Panc1 (cell line): Measurements from ENCODE around the gene CIAO3.

Source experiments
- POLR2AphosphoS5 ChIP-seq: IDR thresholded peaks from 2 replicates; pipeline ENCODE4 v1.6.1; 2012; ENCODE audit warnings: mild to moderate bottlenecking, low read depth, low read length, moderate library complexity
- REST ChIP-seq, 2 experiments: IDR thresholded peaks; 2 replicates each; pipeline ENCODE4 v1.6.1; 2011 to 2012; ENCODE audit warnings: low read depth in 2 of 2, control low read depth in 1 of 2, low read length in 1 of 2, mild to moderate bottlenecking in 1 of 2, moderate library complexity in 1 of 2; ENCODE audit not compliant: insufficient read depth in 1 of 2
- TCF7L2 ChIP-seq: IDR thresholded peaks from 2 replicates; pipeline ENCODE4 v1.6.1; 2011; ENCODE audit warnings: mild to moderate bottlenecking, low read depth, low read length, inconsistent platforms
- TF ChIP-seq, protein P1 (sequence below): fragments of 450-650 bp; IDR thresholded peaks from 2 replicates; pipeline ENCODE4 v1.5.1; 2017; ENCODE audit warnings: mild to moderate bottlenecking

DNA sequence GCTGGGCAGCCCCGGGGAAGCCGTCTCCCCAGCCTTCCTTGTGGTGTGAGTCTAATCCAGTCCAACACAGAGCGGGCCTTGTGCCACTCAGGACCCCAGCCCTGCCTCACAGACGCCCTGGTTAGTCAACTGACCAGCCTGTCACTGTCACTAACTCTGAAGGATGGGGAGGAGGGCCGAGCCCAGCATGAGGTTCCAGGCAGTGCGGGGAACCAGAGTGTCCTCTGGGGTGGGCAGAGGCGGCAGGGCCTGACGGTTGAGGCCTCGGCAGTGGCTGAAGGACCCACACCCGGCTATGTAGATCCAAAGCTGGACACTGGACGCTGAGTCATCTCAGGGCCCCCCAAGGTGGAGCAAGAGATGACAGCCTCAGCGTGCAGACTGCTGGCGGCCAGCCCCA is 38.8 kb upstream of the CIAO3 start:
- TF ChIP-seq, protein P1, sequence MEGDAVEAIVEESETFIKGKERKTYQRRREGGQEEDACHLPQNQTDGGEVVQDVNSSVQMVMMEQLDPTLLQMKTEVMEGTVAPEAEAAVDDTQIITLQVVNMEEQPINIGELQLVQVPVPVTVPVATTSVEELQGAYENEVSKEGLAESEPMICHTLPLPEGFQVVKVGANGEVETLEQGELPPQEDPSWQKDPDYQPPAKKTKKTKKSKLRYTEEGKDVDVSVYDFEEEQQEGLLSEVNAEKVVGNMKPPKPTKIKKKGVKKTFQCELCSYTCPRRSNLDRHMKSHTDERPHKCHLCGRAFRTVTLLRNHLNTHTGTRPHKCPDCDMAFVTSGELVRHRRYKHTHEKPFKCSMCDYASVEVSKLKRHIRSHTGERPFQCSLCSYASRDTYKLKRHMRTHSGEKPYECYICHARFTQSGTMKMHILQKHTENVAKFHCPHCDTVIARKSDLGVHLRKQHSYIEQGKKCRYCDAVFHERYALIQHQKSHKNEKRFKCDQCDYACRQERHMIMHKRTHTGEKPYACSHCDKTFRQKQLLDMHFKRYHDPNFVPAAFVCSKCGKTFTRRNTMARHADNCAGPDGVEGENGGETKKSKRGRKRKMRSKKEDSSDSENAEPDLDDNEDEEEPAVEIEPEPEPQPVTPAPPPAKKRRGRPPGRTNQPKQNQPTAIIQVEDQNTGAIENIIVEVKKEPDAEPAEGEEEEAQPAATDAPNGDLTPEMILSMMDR, result no peak
- TF ChIP-seq POLR2AphosphoS5 (no peak), TCF7L2 (no peak), REST (IDR thresholded peaks at IDR 0.05; ENCODE audit: insufficient read depth in 1 of 2, low read depth in 2 of 2, low read length in 1 of 2) (no peak)
